CD4-positive, alpha-beta memory T cell (primary cell): Measurements from ENCODE around the gene HDLBP. TPM values are rescaled to one million over a fixed set of nuclear protein-coding genes. Genes with fewer than 3 reads are reported as not detected.

ENCODE experiments used
- CTCF ChIA-PET: fragments of 350-600 bp; sonication (Branson Sonifier 250); formaldehyde crosslinking; loops from one replicate; lab custom pipeline; 2021; ENCODE audit warnings: inconsistent platforms; ENCODE audit not compliant: partially characterized antibody; lab: Charles Lee
- POLR2A ChIA-PET: fragments of 350-600 bp; sonication (Branson Sonifier 250); formaldehyde crosslinking; loops from one replicate; lab custom pipeline; 2021; ENCODE audit not compliant: partially characterized antibody; lab: Charles Lee
- DNase-seq, 5 donors: peaks; one replicate each; pipeline versions ENCODE4 v3.0.0 to v3.0.0-alpha.2; 2020 to 2022; ENCODE audit warnings: mixed read lengths in 1 of 5
- H3K27ac ChIP-seq: one replicate; pipeline ENCODE4 v1.7.0; 2013; ENCODE audit warnings: low read depth, low read length
- H3K27me3 ChIP-seq: 2 replicates; pipeline ENCODE4 v1.7.0; 2013; ENCODE audit warnings: mild to moderate bottlenecking, low read length, moderate library complexity; ENCODE audit not compliant: insufficient read depth
- H3K36me3 ChIP-seq: 2 replicates; pipeline ENCODE4 v1.7.0; 2013; ENCODE audit warnings: mild to moderate bottlenecking, low read length, moderate library complexity; ENCODE audit not compliant: insufficient read depth
- H3K4me1 ChIP-seq: 2 replicates; pipeline ENCODE4 v1.7.0; 2013; ENCODE audit warnings: mild to moderate bottlenecking, low read length, moderate library complexity; ENCODE audit not compliant: insufficient read depth
- H3K4me3 ChIP-seq, 2 donors: one replicate each; pipeline ENCODE4 v1.7.0; 2013; ENCODE audit warnings: low read length in 2 of 2, mild to moderate bottlenecking in 1 of 2
- H3K9me3 ChIP-seq, 2 donors: one replicate each; pipeline ENCODE4 v1.7.0; 2013; ENCODE audit warnings: low read length in 2 of 2, control low read depth in 1 of 2; ENCODE audit not compliant: control insufficient read depth in 1 of 2
- H3K27ac Mint-ChIP-seq, 7 donors: one replicate each; pipeline ENCODE4 v1.8.0; 2020 to 2021; ENCODE audit warnings: mixed read lengths in 7 of 7, mild to moderate bottlenecking in 6 of 7, inconsistent platforms in 3 of 7, moderate library complexity in 3 of 7
- H3K27me3 Mint-ChIP-seq, 2 donors: one replicate each; pipeline ENCODE4 v1.8.0; 2020 to 2021; ENCODE audit warnings: mixed read lengths in 2 of 2
- H3K36me3 Mint-ChIP-seq, 2 donors: one replicate each; pipeline ENCODE4 v1.8.0; 2020 to 2021; ENCODE audit warnings: mixed read lengths in 2 of 2, inconsistent platforms in 1 of 2, mild to moderate bottlenecking in 1 of 2
- H3K4me1 Mint-ChIP-seq, 4 donors: one replicate each; pipeline ENCODE4 v1.8.0; 2020 to 2021; ENCODE audit warnings: mixed read lengths in 4 of 4, mild to moderate bottlenecking in 1 of 4
- H3K4me3 Mint-ChIP-seq, 8 donors: one replicate each; pipeline ENCODE4 v1.8.0; 2020 to 2021; ENCODE audit warnings: mixed read lengths in 8 of 8, mild to moderate bottlenecking in 7 of 8, moderate library complexity in 6 of 8, inconsistent platforms in 3 of 8
- H3K9me3 Mint-ChIP-seq, 8 donors: one replicate each; pipeline ENCODE4 v1.8.0; 2020 to 2021; ENCODE audit warnings: mixed read lengths in 8 of 8, mild to moderate bottlenecking in 5 of 8, inconsistent platforms in 3 of 8, moderate library complexity in 1 of 8
- intact Hi-C: fragments of 100-400 bp; cut with micrococcal nuclease; formaldehyde crosslinking; loops from one replicate; pipeline ENCODE4 v1.15.1; 2023
- polyA plus RNA-seq, 2 donors: library from polyadenylated mRNA; unstranded; fragments of 300-500 nt; fragmentation: Illumina TruSeq; gene quantifications; one replicate each; pipeline ENCODE4 v1.2.3, GENCODE V29; 2021
- total RNA-seq, 2 experiments: library from RNA; stranded (reverse); gene quantifications; one replicate each; pipeline ENCODE4 v1.2.3, GENCODE V29; 2021

HDLBP gene
- total and polyA plus RNA-seq, 4 experiments from 2014 or later = 24.7 to 183 (median 124) TPM

DNA sequence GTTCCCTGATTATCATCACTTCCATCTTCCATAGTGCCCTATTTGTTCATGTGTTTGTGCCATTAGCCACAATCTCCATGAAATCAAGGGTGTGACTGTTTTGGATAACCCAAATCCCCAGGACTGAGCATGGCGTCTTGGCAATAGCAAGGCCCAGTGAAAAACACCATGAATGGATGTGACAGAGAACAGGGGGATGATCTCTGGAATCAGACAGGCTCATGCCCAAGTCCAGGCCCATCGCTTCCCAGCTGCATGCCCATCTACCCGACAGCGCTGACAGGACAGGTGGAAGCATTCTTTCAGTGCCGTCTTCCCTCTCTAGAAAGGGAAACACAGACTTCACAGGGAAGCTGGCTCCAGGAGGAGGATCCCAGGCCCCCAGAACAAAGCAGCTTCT lies 50.0 kb downstream of the HDLBP start:
- Mint-ChIP-seq H3K27me3 (no peaks in the 10 kb centered on the region), H3K27ac (no peak overlapping the region), H3K9me3 (peaks cover 0 to 1% (median 0%) of the 10 kb centered on the region in 8 donors), H3K4me1 (peaks cover 4 to 14% (median 13%) of the 10 kb centered on the region in 4 donors), H3K4me3 (no peak overlapping the region), H3K36me3 (peaks cover 34 to 67% of the 10 kb centered on the region in 2 donors)
- H3K36me3 ChIP-seq = peaks cover 48% of the 10 kb centered on the region
- intact Hi-C loops = no loop called here
- DNase-seq = no peak
- H3K4me3 ChIP-seq = no peak overlapping the region
- H3K27ac ChIP-seq = no peak overlapping the region
- H3K9me3 ChIP-seq = no peaks in the 10 kb centered on the region
- CTCF ChIA-PET = no interaction called here
- H3K27me3 ChIP-seq = no peaks in the 10 kb centered on the region
- POLR2A ChIA-PET = no interaction called here
- H3K4me1 ChIP-seq = peaks cover 3% of the 10 kb centered on the region

DNA sequence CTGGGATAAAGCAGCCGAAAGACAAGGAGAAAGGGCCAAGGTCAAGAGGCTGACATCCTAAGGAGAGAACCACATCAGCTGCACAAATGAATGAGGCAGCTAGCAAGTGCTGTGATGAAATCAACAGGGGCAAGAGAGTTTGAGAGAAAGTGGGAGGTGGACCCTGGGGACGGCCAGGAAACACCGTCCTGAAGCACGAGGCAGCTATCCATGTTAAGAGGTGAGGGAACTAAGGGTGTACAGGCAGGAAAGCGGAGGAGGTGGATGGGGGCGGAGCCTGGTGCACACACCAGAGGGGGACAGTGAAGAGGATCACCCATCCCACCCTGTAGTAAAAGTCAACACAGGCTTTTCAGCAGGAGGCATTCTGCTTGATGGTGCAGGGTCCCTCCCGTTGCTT lies 52.4 kb downstream of the HDLBP start:
- no peak overlapping the region for H3K27ac Mint-ChIP-seq
- H3K9me3 Mint-ChIP-seq = peaks cover 0 to 1% (median 0%) of the 10 kb centered on the region in 8 donors
- ChIA-PET CTCF (no interaction called here), POLR2A (no interaction called here)
- peak overlapping the region in 1 of 8 donors; percentile 3 for H3K4me3 Mint-ChIP-seq
- H3K27ac ChIP-seq = no peak overlapping the region
- no peaks in the 10 kb centered on the region for H3K4me1 ChIP-seq
- H3K4me1 Mint-ChIP-seq = peaks cover 2 to 10% (median 5%) of the 10 kb centered on the region in 4 donors
- H3K4me3 ChIP-seq = no peak overlapping the region
- no peaks in the 10 kb centered on the region for H3K27me3 Mint-ChIP-seq
- intact Hi-C loops = no loop called here
- peaks cover 56% of the 10 kb centered on the region for H3K36me3 ChIP-seq
- no peaks in the 10 kb centered on the region for H3K9me3 ChIP-seq
- H3K27me3 ChIP-seq = no peaks in the 10 kb centered on the region
- no peak for DNase-seq
- peaks cover 40 to 71% of the 10 kb centered on the region in 2 donors for H3K36me3 Mint-ChIP-seq

DNA sequence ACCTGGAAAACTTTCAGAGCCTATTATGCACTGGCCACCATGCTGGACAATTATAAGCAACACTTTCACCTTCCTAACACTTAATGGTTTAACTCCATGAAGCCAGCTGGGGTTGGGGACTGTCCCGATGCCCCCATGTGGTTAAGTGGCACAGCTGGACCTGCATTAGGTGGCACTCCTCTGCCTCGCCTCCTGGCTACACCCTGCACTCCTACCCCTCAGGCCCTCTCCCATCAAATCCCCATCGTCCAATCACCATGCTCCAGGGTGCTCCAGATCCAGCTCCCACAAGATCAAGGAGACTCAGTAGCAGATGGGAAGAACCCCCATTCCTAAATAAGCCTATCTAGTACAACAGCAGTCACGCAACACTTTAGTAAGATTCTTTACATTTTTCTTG lies 53.8 kb downstream of the HDLBP start:
- Mint-ChIP-seq H3K36me3 (peaks cover 37 to 69% of the 10 kb centered on the region in 2 donors), H3K4me1 (peaks cover 1 to 6% (median 5%) of the 10 kb centered on the region in 4 donors), H3K27ac (peak overlapping the region in 1 of 7 donors; percentile 77), H3K9me3 (peaks cover 0 to 1% (median 0%) of the 10 kb centered on the region in 8 donors), H3K4me3 (no peak overlapping the region), H3K27me3 (no peaks in the 10 kb centered on the region)
- Histone ChIP-seq H3K9me3 (no peaks in the 10 kb centered on the region), H3K36me3 (peaks cover 61% of the 10 kb centered on the region), H3K27me3 (no peaks in the 10 kb centered on the region), H3K4me1 (no peaks in the 10 kb centered on the region), H3K27ac (no peak overlapping the region), H3K4me3 (no peak overlapping the region)
- intact Hi-C loops = no loop called here
- ChIA-PET CTCF (no interaction called here), POLR2A (no interaction called here)
- no peak for DNase-seq

DNA sequence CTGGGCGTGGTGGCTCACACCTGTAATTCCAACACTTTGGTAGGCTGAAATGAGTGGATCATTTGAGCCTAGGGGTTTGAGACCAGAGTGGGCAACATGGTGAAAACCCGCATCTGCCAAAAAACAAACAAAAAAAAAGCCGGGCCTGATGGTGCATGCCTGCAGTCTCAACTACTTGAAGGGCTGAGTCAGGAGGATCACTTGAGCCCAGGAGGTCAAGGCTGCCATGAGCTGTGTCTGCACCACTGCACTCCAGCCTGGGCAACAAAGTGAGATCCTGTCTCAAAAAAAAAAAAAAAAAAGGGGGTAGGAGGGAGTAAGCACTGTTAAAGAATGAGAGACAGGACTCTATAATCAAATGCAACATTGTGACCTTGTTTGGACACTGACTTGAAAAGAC lies 54.6 kb downstream of the HDLBP start:
- peak overlapping the region in 2 of 7 donors; percentile 57 to 64 for H3K27ac Mint-ChIP-seq
- CTCF ChIA-PET = interaction anchor here (1.4 kb wide), 1 partner anchor 409 kb away, joined by 3 read pairs; no protein-coding TSS in a partner anchor

DNA sequence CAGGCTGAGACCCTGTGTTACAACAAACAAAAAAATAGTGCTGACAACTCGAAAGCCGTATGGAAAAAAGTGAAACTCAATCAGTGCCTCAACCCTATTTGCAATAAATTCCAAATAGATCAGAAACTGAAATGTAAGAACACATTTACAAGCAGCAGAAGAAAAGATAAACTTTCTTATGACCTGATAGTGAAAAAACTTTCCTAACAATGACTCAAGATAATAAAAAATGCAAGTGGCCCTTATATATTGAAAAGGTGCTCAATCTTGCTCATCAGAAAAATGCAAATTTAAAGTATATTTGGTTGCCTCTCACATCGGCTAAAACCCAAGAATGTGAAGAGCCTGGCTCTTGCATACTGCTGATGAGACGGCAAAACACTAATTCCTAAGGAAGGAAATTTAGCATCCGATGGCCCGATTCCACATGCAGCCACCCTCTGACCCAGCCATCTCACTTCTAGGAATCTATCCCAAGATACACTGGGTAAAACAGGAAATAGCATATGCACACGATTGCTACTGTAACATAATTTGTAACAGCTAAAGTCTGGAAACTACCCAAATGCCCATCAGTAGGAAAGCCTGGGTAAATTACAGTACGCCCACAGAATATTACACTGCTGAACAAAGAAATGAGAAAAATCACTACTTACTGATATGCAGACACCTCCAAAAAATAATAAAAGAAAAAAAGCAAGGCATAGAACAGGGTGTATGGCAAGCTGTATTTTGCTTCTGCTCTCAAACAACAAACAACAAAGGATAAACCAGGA lies 56.8 kb downstream of the HDLBP start:
- no peaks in the 10 kb centered on the region for H3K27me3 ChIP-seq
- H3K4me1 Mint-ChIP-seq = peaks cover 1 to 6% (median 5%) of the 10 kb centered on the region in 4 donors
- peaks cover 55 to 78% of the 10 kb centered on the region in 2 donors for H3K36me3 Mint-ChIP-seq
- intact Hi-C loops = no loop called here
- no peak for DNase-seq
- peak overlapping the region in 4 of 7 donors; percentile 1 to 48 (median 25) for H3K27ac Mint-ChIP-seq
- peaks cover 0 to 1% (median 0%) of the 10 kb centered on the region in 8 donors for H3K9me3 Mint-ChIP-seq
- ChIA-PET POLR2A (no interaction called here), CTCF (interaction anchor here (1.4 to 2.4 kb wide), 2 partner anchors 9 to 340 kb away, joined by 4 to 8 read pairs; no protein-coding TSS in a partner anchor)
- no peaks in the 10 kb centered on the region for H3K27me3 Mint-ChIP-seq
- no peaks in the 10 kb centered on the region for H3K9me3 ChIP-seq
- no peaks in the 10 kb centered on the region for H3K4me1 ChIP-seq
- H3K27ac ChIP-seq = no peak overlapping the region
- H3K4me3 Mint-ChIP-seq = no peak overlapping the region
- H3K4me3 ChIP-seq = no peak overlapping the region
- peaks cover 72% of the 10 kb centered on the region for H3K36me3 ChIP-seq

More for the DNA sequence above, 54.6 kb downstream of the HDLBP start:
- Histone ChIP-seq H3K9me3 (no peaks in the 10 kb centered on the region), H3K4me1 (no peaks in the 10 kb centered on the region), H3K27ac (no peak overlapping the region), H3K4me3 (no peak overlapping the region), H3K36me3 (peaks cover 62% of the 10 kb centered on the region), H3K27me3 (no peaks in the 10 kb centered on the region)
- DNase-seq = no peak
- H3K4me3 Mint-ChIP-seq = no peak overlapping the region
- intact Hi-C loops = no loop called here
- no peaks in the 10 kb centered on the region for H3K27me3 Mint-ChIP-seq
- peaks cover 1 to 6% (median 5%) of the 10 kb centered on the region in 4 donors for H3K4me1 Mint-ChIP-seq
- peaks cover 42 to 72% of the 10 kb centered on the region in 2 donors for H3K36me3 Mint-ChIP-seq
- peaks cover 0 to 1% (median 0%) of the 10 kb centered on the region in 8 donors for H3K9me3 Mint-ChIP-seq
- POLR2A ChIA-PET = no interaction called here

DNA sequence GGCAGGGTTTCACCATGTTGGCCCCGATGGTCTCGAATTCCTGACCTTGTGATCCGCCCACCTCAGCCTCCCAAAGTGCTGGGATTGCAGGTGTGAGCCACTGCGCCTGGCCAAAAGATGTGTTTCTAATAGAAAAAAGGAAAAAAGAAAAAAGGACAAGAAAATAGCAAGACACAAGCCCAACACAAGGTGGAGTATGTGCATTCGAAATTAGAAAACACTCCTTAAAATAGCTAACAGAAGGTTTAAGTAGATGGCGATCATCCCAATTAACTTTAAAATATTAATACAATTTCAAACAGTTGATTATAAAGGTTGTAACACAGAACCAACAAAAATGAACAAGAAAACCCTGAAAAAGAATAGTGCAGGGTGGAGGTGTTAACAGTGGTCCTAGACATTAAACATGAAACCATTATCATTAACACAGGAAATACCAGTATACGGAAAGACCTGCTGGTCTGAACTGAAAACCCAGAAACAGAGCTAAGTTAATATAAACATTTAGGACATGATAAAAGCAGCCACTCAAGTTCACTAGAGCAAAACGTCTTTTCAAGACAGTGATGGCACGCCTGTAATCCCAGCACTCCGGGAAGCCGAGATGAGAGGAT lies 57.9 kb downstream of the HDLBP start:
- Mint-ChIP-seq H3K4me3 (no peak overlapping the region), H3K27ac (peak overlapping the region in 1 of 7 donors; percentile 29), H3K36me3 (peaks cover 53 to 78% of the 10 kb centered on the region in 2 donors), H3K27me3 (no peaks in the 10 kb centered on the region), H3K9me3 (no peaks in the 10 kb centered on the region), H3K4me1 (peaks cover 1 to 6% (median 5%) of the 10 kb centered on the region in 4 donors)
- ChIA-PET POLR2A (no interaction called here), CTCF (interaction anchor here (0.9 to 2.4 kb wide), 4 partner anchors 10 to 341 kb away, joined by 3 to 8 read pairs (median 4); no protein-coding TSS in a partner anchor)
- DNase-seq = no peak
- no peaks in the 10 kb centered on the region for H3K9me3 ChIP-seq
- no peak overlapping the region for H3K4me3 ChIP-seq
- H3K36me3 ChIP-seq = peaks cover 72% of the 10 kb centered on the region
- no peaks in the 10 kb centered on the region for H3K27me3 ChIP-seq
- H3K4me1 ChIP-seq = no peaks in the 10 kb centered on the region
- intact Hi-C loops = no loop called here
- H3K27ac ChIP-seq = no peak overlapping the region

DNA sequence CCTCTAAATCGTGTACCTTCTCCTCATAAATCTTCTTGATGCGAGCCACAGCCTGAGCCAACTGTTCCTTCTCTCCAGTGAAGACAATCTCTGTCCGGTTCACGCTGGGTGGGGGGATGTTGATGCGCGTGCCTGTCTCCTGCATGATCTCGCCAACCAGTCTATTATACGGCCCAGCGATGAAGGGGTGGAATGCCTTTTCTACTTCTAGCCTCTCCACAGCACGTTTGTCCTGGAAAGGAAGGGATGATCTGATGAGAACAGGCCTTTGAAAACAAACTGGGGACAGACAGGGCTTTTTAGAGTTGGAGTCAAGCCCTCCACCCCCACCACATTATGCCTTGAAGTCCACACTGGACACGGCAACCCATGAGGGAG lies 59.3 kb downstream of the HDLBP start:
- ChIA-PET CTCF (no interaction called here), POLR2A (no interaction called here)
- H3K4me1 Mint-ChIP-seq = peaks cover 1 to 5% (median 3%) of the 10 kb centered on the region in 4 donors
- DNase-seq = no peak
- no peaks in the 10 kb centered on the region for H3K9me3 Mint-ChIP-seq
- peak overlapping the region in 1 of 7 donors; percentile 12 for H3K27ac Mint-ChIP-seq
- no peak overlapping the region for H3K4me3 Mint-ChIP-seq
- Histone ChIP-seq H3K9me3 (no peaks in the 10 kb centered on the region), H3K4me3 (no peak overlapping the region), H3K27me3 (no peaks in the 10 kb centered on the region), H3K36me3 (peaks cover 71% of the 10 kb centered on the region), H3K4me1 (no peaks in the 10 kb centered on the region), H3K27ac (no peak overlapping the region)
- H3K27me3 Mint-ChIP-seq = no peaks in the 10 kb centered on the region
- H3K36me3 Mint-ChIP-seq = peaks cover 51 to 78% of the 10 kb centered on the region in 2 donors
- intact Hi-C loops = no loop called here
